Activated CD4-positive, alpha-beta T cell treated with anti-CD3 and anti-CD28 coated beads for 36 hours (primary cell): Measurements from ENCODE around the gene DDX54. TPM values are rescaled to one million over a fixed set of nuclear protein-coding genes. Genes with fewer than 3 reads are reported as not detected.
"Not testable (repeated sequence)": the region's sequence is repeated elsewhere in the genome, so short reads cannot be mapped to it uniquely, and the experiment has no call there.

Experiments used
- ATAC-seq: fragments of 200-7000 bp; cut with Tn5 transposase; one replicate; pipeline ENCODE4 v1.10.0; 2021; ENCODE audit warnings: mild to moderate bottlenecking, moderate library complexity
- CTCF ChIA-PET: fragments of 350-600 bp; sonication (Branson Sonifier 250); formaldehyde crosslinking; loops from one replicate; lab custom pipeline; 2021; ENCODE audit warnings: antibody characterized with exemption; lab: Charles Lee
- POLR2A ChIA-PET: fragments of 350-600 bp; sonication (Branson Sonifier 250); formaldehyde crosslinking; loops from one replicate; lab custom pipeline; 2021; ENCODE audit warnings: antibody characterized with exemption, inconsistent platforms; lab: Charles Lee
- DNase-seq: peaks from one replicate; pipeline ENCODE4 v3.0.0-alpha.2; 2020
- H3K27ac Mint-ChIP-seq: one replicate; pipeline ENCODE4 v1.8.0; 2021; ENCODE audit warnings: mixed read lengths
- H3K27me3 Mint-ChIP-seq: one replicate; pipeline ENCODE4 v1.8.0; 2021; ENCODE audit warnings: mixed read lengths
- H3K36me3 Mint-ChIP-seq: one replicate; pipeline ENCODE4 v1.8.0; 2021; ENCODE audit warnings: low read depth, mixed read lengths
- H3K4me1 Mint-ChIP-seq: one replicate; pipeline ENCODE4 v1.8.0; 2021; ENCODE audit warnings: mixed read lengths
- H3K4me3 Mint-ChIP-seq: one replicate; pipeline ENCODE4 v1.8.0; 2021; ENCODE audit warnings: mild to moderate bottlenecking, moderate library complexity, mixed read lengths
- H3K9me3 Mint-ChIP-seq: one replicate; pipeline ENCODE4 v1.8.0; 2021; ENCODE audit warnings: low read depth, mixed read lengths
- intact Hi-C, 2 experiments: fragments of 100-400 bp; cut with DNase I in 1 of 2; cut with micrococcal nuclease in 1 of 2; formaldehyde crosslinking; loops; one replicate each; pipeline versions ENCODE4 v1.14.2 to v1.15.1; 2022 to 2024; cut with DNase I, micrococcal nuclease
- total RNA-seq, 2 experiments: library from RNA; stranded (reverse); gene quantifications; one replicate each; pipeline ENCODE4 v1.2.3, GENCODE V29; 2021

DDX54 gene
- total RNA-seq, 2 experiments from 2014 or later = 118 to 132 TPM

GRCh38 chr12:113214895-113215400 is 29.7 kb upstream of the DDX54 start:
- DNase-seq = no peak
- H3K27me3 Mint-ChIP-seq = no peaks in the 10 kb centered on the region
- intact Hi-C loops = no loop called here
- POLR2A ChIA-PET = no interaction called here
- ATAC-seq = peak; percentile 55
- peaks cover 37% of the 10 kb centered on the region for H3K4me1 Mint-ChIP-seq
- CTCF ChIA-PET = no interaction called here
- no peak overlapping the region for H3K4me3 Mint-ChIP-seq
- no peaks in the 10 kb centered on the region for H3K9me3 Mint-ChIP-seq
- no peaks in the 10 kb centered on the region for H3K36me3 Mint-ChIP-seq
- no peak overlapping the region for H3K27ac Mint-ChIP-seq

- intact Hi-C loops = no loop called here
- peaks cover 60% of the 10 kb centered on the region for H3K4me1 Mint-ChIP-seq
- H3K9me3 Mint-ChIP-seq = no peaks in the 10 kb centered on the region
- H3K27me3 Mint-ChIP-seq = no peaks in the 10 kb centered on the region
- peaks cover 3% of the 10 kb centered on the region for H3K36me3 Mint-ChIP-seq
- no peak for ATAC-seq
- peak overlapping the region; percentile 73 for H3K27ac Mint-ChIP-seq
- CTCF ChIA-PET = interaction anchor here (0.6 to 1.0 kb wide), 2 partner anchors 14 to 655 kb away, joined by 3 to 4 read pairs; no protein-coding TSS in a partner anchor
- DNase-seq = no peak
- H3K4me3 Mint-ChIP-seq = no peak overlapping the region
- POLR2A ChIA-PET = no interaction called here
Measured at GRCh38 chr12:113211160-113211559, 25.9 kb upstream of the DDX54 start.

- peak; percentile 85 for DNase-seq
Measured at GRCh38 chr12:113208041-113208934, 23.0 kb upstream of the DDX54 start.

GRCh38 chr12:113207613-113208040 is 22.3 kb upstream of the DDX54 start:
- DNase-seq = peak; percentile 38
- POLR2A ChIA-PET = interaction anchor here (0.8 to 1.9 kb wide), 3 partner anchors 14 to 26 kb away, joined by 4 to 8 read pairs (median 7); partner anchors contain the start of genes RITA1 and TPCN1
- Mint-ChIP-seq H3K4me3 (peak overlapping the region; percentile 31), H3K27ac (peak overlapping the region; percentile 95), H3K9me3 (no peaks in the 10 kb centered on the region), H3K27me3 (no peaks in the 10 kb centered on the region), H3K36me3 (peaks cover 3% of the 10 kb centered on the region), H3K4me1 (peaks cover 54% of the 10 kb centered on the region)
- intact Hi-C loops = loop anchor here (1.0 to 5.0 kb wide), 5 partner anchors 14 to 55 kb away; partner anchors contain the start of genes TPCN1 (in 2 of the 2), DDX54 (in 1 of the 2) and RITA1 (in 1 of the 2)
- CTCF ChIA-PET = interaction anchor here (0.6 to 2.5 kb wide), 6 partner anchors 11 to 21 kb away, joined by 3 to 10 read pairs (median 3); partner anchors contain the start of gene TPCN1
- peak; percentile 11 for ATAC-seq

More at GRCh38 chr12:113208041-113208934, 23.0 kb upstream of the DDX54 start:
- H3K27me3 Mint-ChIP-seq = no peaks in the 10 kb centered on the region
- H3K27ac Mint-ChIP-seq = peak overlapping the region; percentile 95
- POLR2A ChIA-PET = interaction anchor here (0.8 to 1.9 kb wide), 3 partner anchors 13 to 26 kb away, joined by 4 to 8 read pairs (median 7); partner anchors contain the start of genes RITA1 and TPCN1
- peaks cover 54% of the 10 kb centered on the region for H3K4me1 Mint-ChIP-seq
- H3K4me3 Mint-ChIP-seq = peak overlapping the region; percentile 45
- peaks cover 3% of the 10 kb centered on the region for H3K36me3 Mint-ChIP-seq
- no peaks in the 10 kb centered on the region for H3K9me3 Mint-ChIP-seq
- CTCF ChIA-PET = interaction anchor here (0.6 to 2.5 kb wide), 7 partner anchors 10 to 21 kb away, joined by 3 to 10 read pairs (median 3); partner anchors contain the start of gene TPCN1
- peak; percentile 86 for ATAC-seq
- intact Hi-C loops = loop anchor here (1.0 to 5.0 kb wide), 5 partner anchors 13 to 54 kb away; partner anchors contain the start of genes TPCN1 (in 2 of the 2), DDX54 (in 1 of the 2) and RITA1 (in 1 of the 2)

GRCh38 chr12:113206802-113207201 is 21.5 kb upstream of the DDX54 start:
- intact Hi-C loops = loop anchor here in 1 of 2 experiments (5.0 kb wide), 1 partner anchor 55 kb away; no protein-coding TSS in a partner anchor
- POLR2A ChIA-PET = not testable (repeated sequence)
- CTCF ChIA-PET = interaction anchor here (0.7 to 2.5 kb wide), 3 partner anchors 10 to 19 kb away, joined by 3 to 10 read pairs (median 4); no protein-coding TSS in a partner anchor

GRCh38 chr12:113204804-113205203 is 19.5 kb upstream of the DDX54 start:
- peaks cover 3% of the 10 kb centered on the region for H3K36me3 Mint-ChIP-seq
- ATAC-seq (no peak), DNase-seq (no peak)
- intact Hi-C loops = loop anchor here in 1 of 2 experiments (5.0 kb wide), 1 partner anchor 57 kb away; no protein-coding TSS in a partner anchor
- ChIA-PET POLR2A (interaction anchor here (0.6 kb wide), 1 partner anchor 14 kb away, joined by 3 read pairs; no protein-coding TSS in a partner anchor), CTCF (interaction anchor here (0.6 to 0.7 kb wide), 3 partner anchors 29 to 173 kb away, joined by 3 to 4 read pairs (median 4); no protein-coding TSS in a partner anchor)
- H3K4me3 Mint-ChIP-seq = no peak overlapping the region
- H3K9me3 Mint-ChIP-seq = no peaks in the 10 kb centered on the region
- no peak overlapping the region for H3K27ac Mint-ChIP-seq
- no peaks in the 10 kb centered on the region for H3K27me3 Mint-ChIP-seq
- H3K4me1 Mint-ChIP-seq = peaks cover 38% of the 10 kb centered on the region

More at GRCh38 chr12:113206802-113207201, 21.5 kb upstream of the DDX54 start:
- H3K4me1 Mint-ChIP-seq = peaks cover 54% of the 10 kb centered on the region
- ATAC-seq, DNase-seq, H3K27me3 Mint-ChIP-seq, H3K4me3 Mint-ChIP-seq, H3K9me3 Mint-ChIP-seq, H3K36me3 Mint-ChIP-seq: not testable (repeated sequence)
- peak overlapping the region; percentile 77 for H3K27ac Mint-ChIP-seq

- H3K27me3 Mint-ChIP-seq = no peaks in the 10 kb centered on the region
- DNase-seq (no peak), ATAC-seq (no peak)
- H3K36me3 Mint-ChIP-seq = peaks cover 3% of the 10 kb centered on the region
- ChIA-PET CTCF (interaction anchor here (0.6 to 1.6 kb wide), 3 partner anchors 12 to 172 kb away, joined by 3 to 4 read pairs (median 3); no protein-coding TSS in a partner anchor), POLR2A (no interaction called here)
- intact Hi-C loops = no loop called here
- H3K4me3 Mint-ChIP-seq = no peak overlapping the region
- peaks cover 31% of the 10 kb centered on the region for H3K4me1 Mint-ChIP-seq
- no peak overlapping the region for H3K27ac Mint-ChIP-seq
- no peaks in the 10 kb centered on the region for H3K9me3 Mint-ChIP-seq
Measured at GRCh38 chr12:113203852-113204760, 18.8 kb upstream of the DDX54 start.

- intact Hi-C loops = no loop called here
- Mint-ChIP-seq H3K9me3 (no peaks in the 10 kb centered on the region), H3K4me3 (no peak overlapping the region), H3K4me1 (peaks cover 15% of the 10 kb centered on the region), H3K27ac (no peak overlapping the region), H3K36me3 (no peaks in the 10 kb centered on the region), H3K27me3 (no peaks in the 10 kb centered on the region)
- ChIA-PET CTCF (interaction anchor here (1.6 kb wide), 1 partner anchor 28 kb away, joined by 3 read pairs; no protein-coding TSS in a partner anchor), POLR2A (no interaction called here)
- no peak for ATAC-seq
- no peak for DNase-seq
Measured at GRCh38 chr12:113202300-113203075, 17.2 kb upstream of the DDX54 start.

GRCh38 chr12:113201187-113202177 is 16.2 kb upstream of the DDX54 start:
- no peak for ATAC-seq
- CTCF ChIA-PET = no interaction called here
- H3K4me1 Mint-ChIP-seq = peaks cover 8% of the 10 kb centered on the region
- no peaks in the 10 kb centered on the region for H3K36me3 Mint-ChIP-seq
- no peaks in the 10 kb centered on the region for H3K27me3 Mint-ChIP-seq
- intact Hi-C loops = no loop called here
- POLR2A ChIA-PET = no interaction called here
- no peak overlapping the region for H3K27ac Mint-ChIP-seq
- no peaks in the 10 kb centered on the region for H3K9me3 Mint-ChIP-seq
- H3K4me3 Mint-ChIP-seq = no peak overlapping the region
- no peak for DNase-seq
